HG02884 (cell line): ENCODE data around the gene FRMD1.

Source experiments
- ATAC-seq: cut with Tn5 transposase; IDR thresholded peaks from one replicate; pipeline ENCODE4 v1.9.1; 2021; ENCODE audit warnings: mild to moderate bottlenecking, moderate library complexity; ENCODE audit not compliant: unreplicated experiment

FRMD1 gene

DNA sequence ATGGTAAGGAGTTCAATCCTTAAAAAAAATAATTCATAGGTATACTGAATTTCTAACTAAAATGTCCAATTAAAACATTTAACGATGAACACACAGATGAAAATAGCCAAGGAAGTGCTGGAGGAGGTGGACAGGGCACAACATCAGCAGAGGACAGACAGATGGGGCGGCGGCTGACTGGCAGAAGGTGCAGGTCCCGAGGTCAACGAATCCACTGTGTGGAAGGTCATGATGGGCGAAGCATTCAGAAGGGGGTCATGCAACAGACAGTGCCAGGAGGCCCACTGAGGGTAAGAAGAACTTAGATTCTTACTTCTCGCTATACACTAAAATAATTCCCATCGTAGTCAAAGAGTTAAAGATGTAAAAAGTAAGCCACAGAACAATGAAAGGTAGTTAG is 34.2 kb upstream of the FRMD1 start:
- ATAC-seq: no peak

DNA sequence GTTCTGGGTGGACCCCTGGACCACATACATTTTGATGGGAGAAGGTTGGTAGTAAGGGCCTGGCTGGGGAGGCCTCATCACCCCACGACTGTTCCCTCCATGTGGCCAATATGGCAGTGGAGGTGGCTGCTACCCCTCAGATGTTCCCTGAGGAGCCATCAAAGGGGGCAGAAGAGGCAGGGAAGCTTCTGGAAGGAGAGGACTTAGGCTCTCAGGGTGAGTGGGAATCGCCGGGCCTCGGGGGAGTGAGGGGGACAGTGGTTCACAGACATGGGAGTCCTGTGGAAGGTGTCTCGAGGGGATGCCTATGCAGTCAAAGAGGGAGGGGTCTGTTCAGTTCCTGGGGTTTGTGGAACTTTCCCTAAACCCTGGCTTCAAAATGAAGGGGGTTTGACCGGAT is 32.9 kb upstream of the FRMD1 start:
- no peak for ATAC-seq

DNA sequence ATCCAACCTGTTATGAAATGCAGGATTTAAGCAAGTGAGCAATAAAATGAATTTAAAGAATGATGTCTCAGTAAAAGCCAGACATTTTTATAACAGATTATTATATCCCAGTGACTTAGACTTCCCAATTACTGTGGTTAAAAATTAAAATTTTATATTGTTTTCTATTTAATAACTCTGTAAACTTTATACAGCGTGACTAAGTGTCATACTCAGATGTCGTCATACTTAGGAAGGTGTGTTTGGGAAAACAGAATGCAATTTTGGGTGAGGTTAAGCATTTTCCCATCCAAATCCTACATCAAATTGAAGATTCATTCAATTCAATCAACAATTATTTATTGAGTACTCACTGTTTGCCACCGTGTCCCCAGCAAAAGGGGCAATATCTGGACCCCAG is 31.4 kb upstream of the FRMD1 start:
- no peak for ATAC-seq

DNA sequence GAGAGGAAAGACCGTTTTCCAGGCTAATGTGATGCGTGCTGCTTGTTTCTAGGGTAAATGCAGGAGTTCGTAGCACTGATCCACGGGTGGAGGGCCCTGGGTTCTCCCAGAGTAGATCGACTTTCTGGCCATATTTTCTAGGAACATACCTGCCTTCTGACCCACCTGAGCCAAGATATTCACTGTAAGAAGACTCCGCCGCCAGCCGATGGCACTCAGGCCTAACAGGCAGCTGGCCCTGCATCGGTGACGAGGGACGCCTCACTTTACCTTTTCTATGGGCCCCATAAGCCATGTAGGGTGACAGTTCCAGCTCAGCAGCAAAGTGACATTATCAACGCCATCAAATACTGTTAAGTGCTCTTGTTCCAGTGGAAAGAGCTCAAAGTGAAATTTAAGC is 30.2 kb upstream of the FRMD1 start:
- no peak for ATAC-seq

DNA sequence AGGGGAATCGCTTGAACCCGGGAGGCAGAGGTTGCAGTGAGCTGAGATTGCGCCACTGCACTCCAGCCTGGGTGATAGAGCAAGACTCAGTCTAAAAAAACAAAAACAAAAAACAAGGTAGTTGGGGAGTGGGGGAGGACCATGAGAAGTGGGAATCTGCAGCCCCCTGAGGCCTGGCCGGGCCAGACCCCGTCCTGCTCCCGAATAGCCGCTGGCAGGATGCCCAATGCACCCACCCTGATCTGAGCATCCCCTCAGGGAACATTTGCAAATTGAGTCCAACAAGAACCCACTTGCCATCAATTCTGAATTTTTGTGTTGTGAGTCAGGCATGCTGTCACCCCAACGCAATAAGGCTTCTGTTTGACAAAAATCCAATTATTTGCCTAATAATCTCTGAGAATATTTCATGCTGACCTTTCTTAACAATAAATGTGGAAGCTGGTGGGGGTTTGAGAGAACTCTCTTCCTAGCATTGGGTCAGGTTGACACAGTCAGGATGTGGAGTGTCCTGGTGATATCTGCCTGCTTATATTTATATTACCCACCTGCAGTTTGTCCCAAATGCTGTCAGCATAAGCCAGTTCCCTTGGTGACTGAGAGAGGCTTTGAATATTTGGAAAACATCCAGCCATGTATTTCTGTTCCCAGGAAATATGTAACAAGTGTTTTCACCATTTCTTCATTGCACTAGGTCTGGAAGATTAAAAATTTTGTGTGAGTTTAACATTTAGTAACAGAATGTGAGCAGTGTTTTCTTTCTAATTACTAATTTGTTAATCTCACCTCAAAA is 28.4 kb upstream of the FRMD1 start:
- no peak for ATAC-seq

DNA sequence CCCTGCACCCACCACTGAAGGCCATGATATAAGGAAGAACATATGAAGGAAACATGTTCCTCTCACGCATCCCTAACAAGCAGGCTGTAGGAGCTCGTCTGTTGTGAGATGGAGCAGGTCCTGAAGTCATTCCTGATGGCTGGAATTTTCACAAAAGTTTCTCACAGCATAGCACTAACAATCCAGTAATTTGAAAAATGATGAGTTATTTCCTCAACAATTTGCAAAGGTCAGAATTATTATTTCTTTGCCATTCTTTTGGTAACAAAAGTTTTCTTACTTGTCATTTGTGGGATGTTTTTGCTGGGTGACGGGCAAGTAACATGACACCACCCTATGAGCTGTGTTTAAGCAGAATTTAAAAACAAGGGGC is 27.6 kb upstream of the FRMD1 start:
- ATAC-seq: no peak

DNA sequence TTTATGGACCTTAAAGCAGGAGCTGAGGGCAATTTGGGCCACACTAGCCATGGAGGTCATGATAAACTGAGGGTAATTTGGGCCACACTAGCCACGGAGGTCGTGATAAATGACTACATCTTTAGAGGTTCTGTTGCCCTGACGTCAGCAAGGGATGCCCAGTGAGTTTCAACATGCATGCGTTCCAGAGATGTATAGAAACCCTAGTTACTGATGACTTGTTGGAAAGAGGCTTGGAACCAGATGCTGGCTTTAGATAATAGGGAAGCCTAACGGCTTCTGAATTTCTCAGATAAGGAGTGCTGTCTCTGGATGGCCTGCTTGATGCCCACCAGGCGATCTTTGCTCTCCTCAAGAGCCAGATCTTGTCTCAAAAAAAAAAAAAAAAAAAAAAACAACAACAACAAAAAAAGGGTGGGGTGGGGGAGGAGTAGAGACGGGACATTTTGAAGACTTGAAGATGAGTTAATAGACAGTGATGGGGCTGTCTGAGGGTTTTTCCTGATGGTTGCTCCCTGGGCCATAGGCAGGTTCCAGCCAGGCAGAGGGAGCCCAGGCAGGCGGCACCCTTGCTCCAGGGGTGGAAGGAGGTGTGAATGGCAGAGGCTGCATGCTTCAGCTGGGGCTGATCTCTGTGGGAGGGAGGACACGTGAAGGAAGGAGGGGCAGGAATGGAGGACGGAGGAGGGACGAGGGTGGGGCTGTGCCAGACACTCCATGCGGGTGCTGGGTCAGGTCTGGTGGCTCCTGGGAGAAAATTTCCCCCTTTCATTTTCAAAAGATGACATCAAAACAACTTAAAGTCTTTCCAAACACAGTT is 27.0 kb upstream of the FRMD1 start:
- ATAC-seq: no peak

DNA sequence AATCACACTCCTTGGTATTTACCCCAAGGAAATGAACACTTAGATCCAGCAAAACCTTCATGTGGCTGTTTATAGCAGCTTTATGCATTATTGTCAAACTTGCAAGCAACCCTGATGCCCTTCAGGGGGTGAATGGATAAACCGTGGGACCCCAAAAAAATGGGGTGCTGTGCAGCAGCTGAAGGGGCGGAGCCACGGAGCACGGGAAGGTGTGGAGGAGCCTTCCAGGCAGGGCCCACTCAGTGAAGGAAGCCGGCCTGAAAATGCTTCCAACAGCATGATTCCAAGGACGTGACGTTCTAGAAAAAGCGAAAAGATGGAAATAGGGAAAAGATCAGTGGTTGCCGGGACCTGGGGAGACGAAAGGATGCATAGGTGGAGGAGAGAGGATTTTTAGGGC is 25.6 kb upstream of the FRMD1 start:
- ATAC-seq: no peak

DNA sequence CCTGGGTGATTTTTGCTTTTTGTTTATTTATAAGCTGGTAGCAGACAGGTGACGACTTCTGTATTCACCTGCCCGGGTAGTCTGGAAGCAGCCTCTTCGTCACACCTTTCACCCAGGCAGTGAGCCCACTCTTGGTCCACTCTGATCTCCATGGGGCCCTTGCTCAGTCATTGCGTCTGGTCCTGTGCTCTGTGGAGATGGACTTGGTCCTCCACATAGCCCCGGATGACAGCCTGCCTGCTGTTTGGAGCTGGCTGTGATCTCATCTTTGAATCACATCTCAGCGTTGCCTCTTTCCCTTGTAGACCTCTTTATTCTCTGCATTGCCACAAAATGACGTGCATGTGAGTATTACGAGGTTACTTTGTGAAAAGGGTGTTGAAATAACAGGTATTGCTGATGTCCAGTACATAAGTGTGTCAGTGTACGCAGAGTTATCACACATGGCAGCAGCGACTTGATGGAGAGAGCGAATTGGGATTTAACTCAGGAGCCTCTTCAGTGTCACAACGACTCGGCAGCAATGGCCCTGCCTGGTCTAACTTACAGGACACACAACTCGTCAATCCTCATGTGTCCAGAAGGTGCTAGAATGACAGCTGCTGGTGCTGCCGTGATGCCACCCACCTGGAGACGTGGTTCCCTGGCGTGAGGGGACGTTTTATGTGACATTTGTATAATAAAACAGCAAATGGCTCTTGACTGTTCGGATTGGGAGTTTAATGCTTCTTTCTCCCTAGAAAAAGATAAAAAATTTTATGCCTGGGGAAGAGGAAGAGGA is 24.2 kb upstream of the FRMD1 start:
- ATAC-seq: no peak

DNA sequence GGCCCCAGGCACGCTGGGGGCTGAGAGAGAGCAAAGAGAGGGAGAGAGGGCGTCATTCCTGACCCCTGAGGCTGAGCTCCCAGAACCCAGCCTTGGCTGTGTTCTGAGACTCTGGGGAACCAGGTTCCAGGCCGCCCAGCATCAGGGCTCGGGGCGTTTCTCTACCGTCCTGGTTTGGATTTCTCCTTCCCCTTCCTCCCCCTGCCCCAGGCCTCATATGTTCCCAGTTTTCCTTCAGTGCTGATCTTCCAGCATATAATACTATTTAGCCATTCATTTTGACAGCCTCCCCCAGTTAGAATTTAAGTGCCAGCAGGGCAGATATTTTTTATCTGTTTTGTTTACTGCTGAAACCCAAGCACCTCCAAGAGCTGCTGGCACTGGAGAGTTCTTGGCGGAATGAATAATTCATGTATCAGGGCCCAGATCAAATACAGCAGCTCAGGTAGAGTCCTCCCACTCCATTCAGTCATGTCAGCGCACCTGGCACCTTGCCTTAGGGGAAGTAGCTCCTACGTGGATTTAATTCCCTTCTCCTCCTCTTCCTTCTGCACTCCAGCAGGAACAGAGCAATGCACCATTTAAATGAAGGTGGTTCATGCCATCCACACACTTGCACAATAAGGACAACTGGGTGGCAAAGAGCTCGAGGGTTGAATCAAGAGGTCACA is 23.4 kb upstream of the FRMD1 start:
- no peak for ATAC-seq

DNA sequence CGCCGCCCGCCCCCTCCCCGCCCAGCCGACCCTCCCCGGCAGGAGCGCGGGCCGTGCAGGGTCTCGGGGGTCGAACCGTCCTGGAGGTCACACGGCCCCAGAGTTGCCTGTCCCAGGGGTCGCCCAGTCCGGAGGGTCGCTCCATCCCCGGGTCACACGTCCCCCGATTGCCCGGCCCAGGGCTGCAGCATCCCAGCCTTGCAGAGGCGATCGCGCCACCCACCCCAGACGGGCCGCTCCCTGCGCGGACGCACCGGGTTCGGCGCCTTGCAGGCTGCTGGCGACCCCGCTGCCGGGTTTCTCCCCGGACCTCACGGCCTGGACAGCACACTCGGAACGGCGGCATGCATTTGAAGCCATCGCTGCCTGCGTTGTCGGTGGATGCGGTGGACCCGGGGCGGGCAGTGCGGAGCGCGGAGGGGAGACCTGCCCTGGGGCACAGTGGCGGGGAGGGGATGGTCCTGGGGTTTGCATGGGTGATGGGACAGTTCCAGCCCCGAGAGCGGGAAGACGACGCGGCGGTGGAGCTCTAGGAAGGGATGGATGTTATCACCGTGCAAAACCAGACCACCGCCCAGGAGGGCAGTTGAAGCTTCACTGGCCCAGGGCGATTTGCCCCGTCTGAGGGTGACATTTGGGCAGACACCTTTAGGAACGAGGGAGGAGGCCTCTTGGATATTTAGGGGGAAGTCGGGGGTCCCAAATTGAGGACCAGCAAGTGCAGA is 22.7 kb upstream of the FRMD1 start:
- no peak for ATAC-seq

DNA sequence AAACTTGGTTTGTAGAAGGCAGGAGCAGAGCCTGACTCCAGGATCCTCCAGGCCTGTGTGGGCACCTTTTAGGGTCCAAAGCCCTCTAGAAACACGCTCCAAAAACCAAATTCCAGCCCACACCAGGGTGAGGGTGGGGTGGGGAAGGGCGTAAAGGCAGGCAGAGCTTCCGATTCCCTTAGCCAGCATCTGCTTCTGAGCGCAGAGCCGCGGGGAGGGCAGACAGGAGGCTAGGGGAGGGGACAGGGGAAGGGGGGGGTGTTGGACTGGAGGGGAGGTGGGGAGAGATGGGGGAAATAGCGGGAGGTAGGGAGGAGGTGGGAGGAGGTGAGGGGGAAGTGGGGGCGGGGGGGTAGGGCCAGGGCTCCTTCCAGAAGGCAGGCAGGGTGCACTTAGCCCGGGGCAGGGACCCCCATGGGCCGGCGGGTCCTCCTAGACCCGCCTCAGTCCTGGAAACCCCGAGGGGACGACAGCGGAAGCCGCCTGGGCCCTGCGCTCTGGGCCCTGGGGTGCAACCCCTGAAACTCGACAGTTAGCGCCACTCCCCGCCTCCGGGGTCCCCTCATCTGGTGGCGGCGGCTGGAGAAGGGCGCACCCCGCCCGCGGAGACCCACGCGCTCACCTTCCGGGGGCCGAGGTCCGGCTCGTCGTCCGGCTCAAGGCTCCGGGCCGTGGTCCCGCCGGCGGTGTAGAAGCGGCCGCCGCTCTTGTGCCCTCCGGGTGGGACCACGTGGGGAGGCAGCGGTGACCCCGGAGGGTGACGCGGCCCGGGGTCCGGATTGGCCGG is 22.0 kb upstream of the FRMD1 start:
- ATAC-seq: no peak

DNA sequence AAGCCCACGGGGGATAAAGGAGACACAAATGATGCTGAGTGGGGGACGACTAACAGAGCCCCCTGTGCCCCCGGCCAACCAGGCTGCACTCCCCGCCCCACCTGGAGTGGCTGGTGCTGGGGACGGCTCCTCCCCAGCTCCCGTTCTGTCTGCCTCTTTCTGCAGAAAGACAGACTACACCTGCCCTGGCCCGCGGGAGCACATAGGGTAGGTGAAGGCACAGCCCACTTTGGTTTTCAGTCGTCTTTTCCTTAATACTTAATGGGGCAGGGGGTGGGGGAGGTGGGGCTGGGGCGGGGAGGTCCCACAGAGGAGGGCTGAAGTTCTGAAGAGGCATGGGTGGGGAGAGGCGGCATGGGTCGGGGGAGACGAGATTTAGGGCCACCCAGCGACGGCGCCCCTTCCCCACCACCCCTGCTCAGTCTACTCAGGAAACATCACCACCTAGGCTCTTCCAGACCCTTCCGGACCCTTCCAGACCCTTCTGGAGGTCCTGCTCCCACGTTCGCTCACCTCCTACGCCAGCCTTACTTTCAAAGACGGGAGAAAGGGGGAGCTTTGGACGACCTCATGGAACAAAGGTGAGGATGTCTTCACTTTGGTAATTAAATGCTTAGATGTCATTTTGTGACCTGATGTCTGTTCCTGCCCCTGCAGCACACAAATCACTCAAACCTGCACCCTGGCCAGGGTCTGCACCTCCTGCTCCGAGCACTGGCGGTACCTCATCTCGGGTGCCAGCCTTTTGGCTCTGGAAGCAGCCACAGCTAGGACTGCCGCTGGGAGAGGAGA is 21.2 kb upstream of the FRMD1 start:
- ATAC-seq: no peak

DNA sequence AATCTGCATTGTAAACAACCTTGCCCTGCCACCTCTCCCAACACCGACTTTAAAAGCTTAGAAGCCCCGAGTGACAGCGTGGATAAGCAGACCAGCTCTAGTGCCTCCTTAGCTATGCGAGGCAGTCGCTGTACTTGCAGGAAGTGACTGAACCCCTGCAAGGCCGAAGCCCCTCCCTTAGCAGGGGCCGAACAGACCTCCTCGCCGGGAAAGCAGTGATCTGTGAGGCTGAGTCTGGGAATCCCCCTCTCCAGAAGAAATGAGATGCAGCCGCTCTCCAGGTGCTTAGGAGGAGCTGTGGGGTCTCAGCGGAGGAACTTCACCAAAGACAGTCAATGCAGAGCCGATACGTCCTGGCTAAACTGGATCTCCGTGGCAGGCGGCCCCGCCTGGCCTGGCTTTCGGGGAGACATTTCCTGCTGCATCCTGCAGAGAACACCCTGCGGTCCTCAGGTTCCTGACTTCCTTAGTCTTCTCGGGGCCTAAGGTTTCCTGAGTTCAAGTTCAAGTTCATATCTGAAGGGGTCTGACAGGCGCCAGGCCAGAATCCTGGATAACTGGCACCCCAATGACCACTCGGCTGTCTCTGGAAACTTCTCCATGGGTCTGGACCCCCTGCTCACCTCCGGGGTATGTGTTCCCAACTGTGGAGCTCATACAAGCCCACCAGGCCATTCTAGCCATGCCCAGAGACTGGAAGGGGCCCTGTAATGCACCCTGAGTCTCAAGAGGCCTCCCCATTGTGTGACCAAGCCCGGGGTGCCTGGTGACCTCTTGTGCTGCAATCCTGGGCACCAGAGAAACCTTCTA is 20.4 kb upstream of the FRMD1 start:
- ATAC-seq: no peak

DNA sequence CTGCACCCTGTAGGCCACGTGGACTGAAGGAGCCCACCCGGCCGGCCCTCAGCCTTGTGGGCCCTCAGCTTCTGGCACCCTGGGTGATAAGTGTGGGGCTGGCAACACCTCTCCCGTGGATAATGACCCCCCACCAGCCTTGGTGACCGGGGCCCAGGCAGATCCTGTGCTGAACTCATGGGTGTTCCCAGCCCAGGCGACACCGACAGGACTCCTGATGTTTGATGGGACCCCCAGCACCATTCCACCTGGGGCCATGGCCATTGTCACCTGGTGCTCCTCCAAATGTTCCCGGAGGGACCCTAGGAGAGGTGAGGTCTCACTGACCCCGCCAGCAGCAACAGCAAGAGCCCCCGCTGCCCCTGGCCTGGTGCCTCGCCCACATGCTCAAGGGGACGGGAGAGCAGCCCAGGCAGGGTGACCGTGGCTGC is 19.4 kb upstream of the FRMD1 start:
- ATAC-seq: no peak

DNA sequence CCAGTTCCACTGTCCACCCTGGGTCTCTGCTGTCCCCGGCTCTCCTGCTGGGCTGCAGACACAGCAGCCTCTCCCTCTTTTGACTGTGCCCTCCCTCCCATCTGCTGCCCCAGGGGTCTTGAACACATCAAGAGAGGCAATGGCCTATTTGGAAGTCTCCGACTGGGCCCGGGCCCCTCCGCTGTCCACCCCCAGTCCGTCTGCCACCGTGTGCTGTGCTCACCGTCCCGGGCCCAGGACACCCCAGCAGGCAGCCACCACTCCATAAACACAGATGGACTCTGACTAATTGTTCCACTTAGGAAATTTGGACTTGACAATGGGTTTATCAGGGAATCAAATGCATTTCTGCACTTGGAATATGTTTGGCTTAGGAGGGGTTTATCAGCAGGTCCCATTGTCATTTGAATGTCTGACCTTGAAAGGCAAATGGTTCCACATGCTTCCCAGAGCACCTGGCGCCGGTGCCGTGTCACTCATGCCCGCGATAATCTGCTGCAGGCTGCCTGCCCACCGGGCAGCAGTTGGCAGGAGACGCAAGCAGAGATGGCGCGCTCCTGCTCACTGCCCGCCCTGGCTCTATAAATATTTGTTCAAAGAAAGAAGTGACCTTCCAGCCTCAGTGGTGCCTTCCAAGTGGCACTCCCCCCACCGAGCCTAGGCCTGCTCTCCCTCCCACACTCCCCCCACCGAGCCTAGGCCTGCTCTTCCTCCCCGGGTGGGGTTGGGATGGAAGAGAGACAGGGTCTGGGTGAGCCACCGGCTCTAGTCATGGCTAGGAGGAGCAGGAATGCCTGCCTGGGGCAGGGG is 18.8 kb upstream of the FRMD1 start:
- no peak for ATAC-seq

DNA sequence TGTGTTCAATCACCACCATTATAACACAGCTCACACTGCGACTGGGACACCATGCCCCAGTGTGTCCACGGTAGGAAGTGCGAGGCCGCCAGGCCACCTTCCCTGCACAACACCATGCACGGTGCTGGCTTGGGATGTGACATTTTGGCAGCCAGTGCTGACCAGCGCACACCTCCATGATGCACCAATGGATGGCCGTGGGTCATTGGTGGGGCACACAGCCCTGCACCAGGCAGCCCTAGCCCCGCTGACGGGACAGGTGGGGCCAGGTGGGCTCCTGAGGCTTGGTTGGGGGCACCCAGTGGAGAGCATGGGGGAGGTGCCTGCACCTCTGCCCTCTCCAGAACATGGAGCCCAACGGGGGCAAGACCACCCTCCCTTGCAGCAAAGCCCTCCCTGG is 18.2 kb upstream of the FRMD1 start:
- ATAC-seq: no peak
